ENCODE results near the gene LIPM. TPM values are rescaled to one million over a fixed set of nuclear protein-coding genes. Genes with fewer than 3 reads are reported as not detected.

LIPM gene
- total and polyA plus RNA-seq, 7 donors, result not detected

GRCh38 chr10:88793712-88794299 is 8.7 kb upstream of the LIPM start:
- Histone ChIP-seq H3K4me1 (no peaks in the 10 kb centered on the region), H3K36me3 (no peaks in the 10 kb centered on the region), H3K27me3 (no peaks in the 10 kb centered on the region), H3K9me3 (no peaks in the 10 kb centered on the region), H3K4me3 (no peak overlapping the region), H3K27ac (no peak overlapping the region)
- no peak for TF ChIP-seq POLR2AphosphoS5 (IDR thresholded peaks at IDR 0.05)
- TF ChIP-seq POLR2A (IDR thresholded peaks at IDR 0.05), result no peak
- TF ChIP-seq CTCF (IDR thresholded peaks at IDR 0.05), result no peak
- TF ChIP-seq EP300 (IDR thresholded peaks at IDR 0.05), result no peak
- WGBS, 2 donors, result 35 to 45% methylated on average over 2 of the region's 2 CpGs
- DNase-seq, result no peak
- intact Hi-C loops (cut with DNase I), result no loop called here

DNA sequence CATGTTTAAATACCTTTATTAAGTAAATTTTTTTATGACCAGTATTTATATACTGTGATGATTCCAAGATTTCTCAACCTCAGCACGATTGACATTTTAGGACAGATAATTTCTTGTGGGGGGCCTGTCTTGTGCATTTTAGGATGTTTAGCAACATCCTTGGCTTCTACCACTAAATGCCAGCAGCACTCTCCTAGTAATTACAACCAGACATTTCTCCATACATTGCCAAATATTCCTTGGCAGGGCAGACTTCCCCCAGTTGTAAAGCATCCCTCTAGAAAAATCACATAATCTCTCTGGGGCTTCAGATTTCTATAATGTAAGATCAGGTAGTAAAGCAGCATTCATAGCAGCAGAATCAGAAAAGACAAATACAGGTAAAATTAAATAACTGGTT is 7.8 kb upstream of the LIPM start:
- Histone ChIP-seq H3K4me1 (no peaks in the 10 kb centered on the region), H3K36me3 (no peaks in the 10 kb centered on the region), H3K27ac (no peak overlapping the region), H3K9me3 (no peaks in the 10 kb centered on the region), H3K4me3 (no peak overlapping the region), H3K27me3 (no peaks in the 10 kb centered on the region)
- TF ChIP-seq POLR2A (IDR thresholded peaks at IDR 0.05) (no peak), EP300 (IDR thresholded peaks at IDR 0.05) (no peak), CTCF (IDR thresholded peaks at IDR 0.05) (no peak), POLR2AphosphoS5 (IDR thresholded peaks at IDR 0.05) (no peak)
- intact Hi-C loops (cut with DNase I), result no loop called here
- 80 to 85% methylated on average over 1 of the region's 1 CpG for WGBS, 2 donors
- no peak for DNase-seq

DNA sequence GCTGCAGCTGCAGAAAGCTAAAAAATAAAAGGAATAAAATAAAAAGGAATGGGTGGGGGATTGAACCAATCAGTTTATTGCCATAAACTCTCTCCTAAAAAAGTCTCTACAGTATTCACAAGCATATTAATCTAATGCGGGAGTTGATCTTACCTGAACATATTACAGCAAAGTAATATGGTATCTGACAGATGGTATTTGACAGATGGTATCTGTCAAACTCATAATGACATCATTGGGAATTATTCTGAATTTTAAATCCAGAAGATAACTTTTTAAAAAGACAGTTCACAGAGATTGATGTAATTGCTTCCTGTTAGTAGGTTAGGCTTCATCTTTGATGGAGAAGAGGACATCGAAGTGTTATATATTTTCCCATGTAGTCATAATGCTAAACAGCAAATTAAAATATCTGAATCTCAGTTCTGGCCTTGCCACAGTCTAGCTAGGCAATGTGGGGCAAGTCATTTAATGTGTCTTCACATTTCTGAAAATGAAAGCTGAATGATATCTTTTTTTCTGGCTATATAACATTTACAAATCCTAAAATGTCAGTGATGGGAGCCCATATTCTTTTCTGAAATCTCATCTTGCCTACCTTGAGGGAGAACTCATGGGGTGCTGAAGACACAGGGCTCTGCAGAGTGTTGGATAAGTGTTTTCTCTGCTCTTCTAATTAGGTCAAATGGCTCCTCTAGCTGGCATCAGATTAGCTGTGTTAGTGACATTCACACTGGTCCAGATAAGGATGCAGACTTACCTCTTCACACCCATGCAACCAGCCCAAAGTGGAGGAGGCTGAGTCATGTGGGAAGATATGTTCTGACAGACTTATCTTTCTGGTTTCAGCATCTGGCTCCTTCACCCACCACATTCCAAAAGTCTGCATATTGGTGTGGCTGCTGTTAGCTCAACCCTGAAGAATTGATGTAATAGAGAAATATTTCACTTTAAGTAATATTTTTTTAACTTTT is 2.1 kb upstream of the LIPM start:
- 88 to 92% methylated on average over 2 of the region's 2 CpGs for WGBS, 2 donors
- no peaks in the 10 kb centered on the region for H3K4me1 ChIP-seq
- no peak overlapping the region for H3K27ac ChIP-seq
- DNase-seq, result no peak
- no peaks in the 10 kb centered on the region for H3K27me3 ChIP-seq
- TF ChIP-seq POLR2A (IDR thresholded peaks at IDR 0.05) (no peak), EP300 (IDR thresholded peaks at IDR 0.05) (no peak), POLR2AphosphoS5 (IDR thresholded peaks at IDR 0.05) (no peak), CTCF (IDR thresholded peaks at IDR 0.05) (no peak)
- no peak overlapping the region for H3K4me3 ChIP-seq
- H3K9me3 ChIP-seq, result no peaks in the 10 kb centered on the region
- intact Hi-C loops (cut with DNase I), result no loop called here
- H3K36me3 ChIP-seq, result no peaks in the 10 kb centered on the region

- no peak for TF ChIP-seq EP300 (IDR thresholded peaks at IDR 0.05)
- no peak for TF ChIP-seq POLR2AphosphoS5 (IDR thresholded peaks at IDR 0.05)
- no peak for TF ChIP-seq CTCF (IDR thresholded peaks at IDR 0.05)
- TF ChIP-seq POLR2A (IDR thresholded peaks at IDR 0.05), result no peak
- Histone ChIP-seq H3K27ac (no peak overlapping the region), H3K27me3 (no peaks in the 10 kb centered on the region), H3K4me1 (no peaks in the 10 kb centered on the region), H3K9me3 (no peaks in the 10 kb centered on the region), H3K36me3 (no peaks in the 10 kb centered on the region), H3K4me3 (no peak overlapping the region)
- 27 to 78% methylated on average over 2 of the region's 2 CpGs for WGBS, 2 donors
- no peak for DNase-seq
- intact Hi-C loops (cut with DNase I), result no loop called here
These were observed 1.1 kb downstream of the LIPM start for GRCh38 chr10:88803641-88804040.

Measured in sigmoid colon (tissue), 7 donors.